Neural progenitor cell (in vitro differentiated cells): Measurements from ENCODE around the gene ENO2. TPM values are rescaled to one million over a fixed set of nuclear protein-coding genes. Genes with fewer than 3 reads are reported as not detected.
"Not testable (repeated sequence)": the region's sequence is repeated elsewhere in the genome, so short reads cannot be mapped to it uniquely, and the experiment has no call there.

Experiments
- DNase-seq: peaks from one replicate; pipeline ENCODE4 v3.0.0-alpha.2; 2016; ENCODE audit warnings: low spot score
- H2AFZ ChIP-seq: fragments of 200-600 bp; sonication (generic); replicated peaks from 2 replicates; pipeline ENCODE4 v1.6.1; 2016; ENCODE audit warnings: antibody characterized with exemption
- H3F3A ChIP-seq: fragments of 200-600 bp; sonication (generic); 2 replicates; pipeline ENCODE4 v1.6.1; 2016; ENCODE audit warnings: antibody characterized with exemption, low read depth
- H3K27ac ChIP-seq: fragments of 200-600 bp; sonication (generic); 2 replicates; pipeline ENCODE4 v1.5.1; 2016; ENCODE audit warnings: mild to moderate bottlenecking
- H3K27me3 ChIP-seq: fragments of 200-600 bp; sonication (generic); 2 replicates; pipeline ENCODE4 v1.6.1; 2016; ENCODE audit warnings: mild to moderate bottlenecking, moderate library complexity
- H3K36me3 ChIP-seq: fragments of 200-600 bp; sonication (generic); 2 replicates; pipeline ENCODE4 v1.5.1; 2016
- H3K4me1 ChIP-seq: fragments of 200-600 bp; sonication (generic); 2 replicates; pipeline ENCODE4 v1.6.1; 2016; ENCODE audit warnings: mixed run types
- H3K4me2 ChIP-seq: fragments of 200-600 bp; sonication (generic); 2 replicates; pipeline ENCODE4 v1.6.1; 2016
- H3K4me3 ChIP-seq: fragments of 200-600 bp; sonication (generic); 2 replicates; pipeline ENCODE4 v1.5.1; 2016
- H3K79me2 ChIP-seq: fragments of 200-600 bp; sonication (generic); 2 replicates; pipeline ENCODE4 v1.6.1; 2016; ENCODE audit warnings: low read depth
- H3K9ac ChIP-seq: fragments of 200-600 bp; sonication (generic); 2 replicates; pipeline ENCODE4 v1.6.1; 2016
- H3K9me3 ChIP-seq: fragments of 200-600 bp; sonication (generic); 2 replicates; pipeline ENCODE4 v1.5.1; 2016; ENCODE audit warnings: low read depth
- H4K20me1 ChIP-seq: fragments of 200-600 bp; sonication (generic); 2 replicates; pipeline ENCODE4 v1.6.1; 2016; ENCODE audit warnings: low read depth
- H3K27ac Mint-ChIP-seq: 3 replicates; pipeline ENCODE4 v1.8.0; 2021; ENCODE audit warnings: mixed read lengths
- H3K27me3 Mint-ChIP-seq: 2 replicates; pipeline ENCODE4 v1.8.0; 2022; ENCODE audit warnings: low read depth, mild to moderate bottlenecking, inconsistent platforms, moderate library complexity, mixed read lengths; ENCODE audit not compliant: insufficient read depth
- H3K36me3 Mint-ChIP-seq: 3 replicates; pipeline ENCODE4 v1.8.0; 2021; ENCODE audit warnings: mixed read lengths
- H3K4me1 Mint-ChIP-seq: 3 replicates; pipeline ENCODE4 v1.8.0; 2021; ENCODE audit warnings: mixed read lengths
- H3K4me3 Mint-ChIP-seq: 3 replicates; pipeline ENCODE4 v1.8.0; 2021; ENCODE audit warnings: mild to moderate bottlenecking, moderate library complexity, mixed read lengths
- H3K9me3 Mint-ChIP-seq: 3 replicates; pipeline ENCODE4 v1.8.0; 2020; ENCODE audit warnings: mixed read lengths
- CTCF ChIP-seq: fragments of 200-600 bp; sonication (generic); IDR thresholded peaks from 2 replicates; pipeline ENCODE4 v1.5.1; 2017; ENCODE audit warnings: antibody characterized with exemption, mild to moderate bottlenecking
- EZH2 ChIP-seq: fragments of 200-600 bp; sonication (generic); IDR thresholded peaks from 2 replicates; pipeline ENCODE4 v1.6.1; 2017; ENCODE audit warnings: antibody characterized with exemption, mild to moderate bottlenecking, moderate library complexity
- EZH2phosphoT487 ChIP-seq: fragments of 200-600 bp; sonication (generic); IDR thresholded peaks from 2 replicates; pipeline ENCODE4 v1.6.1; 2017; ENCODE audit warnings: antibody characterized with exemption
- total RNA-seq: library from RNA; depleted of rRNA; stranded (reverse); fragments of >200 nt; gene quantifications from 2 replicates; pipeline ENCODE4 v1.2.3, GENCODE V29; 2015; ENCODE audit warnings: low replicate concordance

Gene ENO2
- total RNA-seq, 1 donor from 2014 or later = 82.2 TPM

- no peaks in the 10 kb centered on the region for H3K9me3 Mint-ChIP-seq
- H3K27me3 Mint-ChIP-seq = peaks cover 17% of the 10 kb centered on the region
- H3K27ac ChIP-seq = peak overlapping the region; percentile 46
- peaks cover 63% of the 10 kb centered on the region for H3F3A ChIP-seq
- peaks cover 29% of the 10 kb centered on the region for H3K36me3 Mint-ChIP-seq
- DNase-seq = peak; percentile 95
- H3K4me2 ChIP-seq = peak overlapping the region; percentile 99
- peak overlapping the region; percentile 91 for H3K4me3 Mint-ChIP-seq
- no peaks in the 10 kb centered on the region for H3K9me3 ChIP-seq
- peaks cover 13% of the 10 kb centered on the region for H3K4me1 ChIP-seq
- H3K27ac Mint-ChIP-seq = no peak overlapping the region
- H3K27me3 ChIP-seq = no peaks in the 10 kb centered on the region
- no peaks in the 10 kb centered on the region for H3K36me3 ChIP-seq
- peak overlapping the region; percentile 62 for H3K9ac ChIP-seq
- TF ChIP-seq EZH2 (no peak), CTCF (peak; percentile 93)
- peaks cover 51% of the 10 kb centered on the region for H4K20me1 ChIP-seq
- peaks cover 39% of the 10 kb centered on the region for H3K4me1 Mint-ChIP-seq
- H2AFZ ChIP-seq = no peak overlapping the region
- peak overlapping the region; percentile 81 for H3K4me3 ChIP-seq
- peaks cover 51% of the 10 kb centered on the region for H3K79me2 ChIP-seq
Observed at GRCh38 chr12:6872073-6873048, 42.0 kb upstream of the ENO2 start.

GRCh38 chr12:6873094-6874014, 41.0 kb upstream of the ENO2 start, which contains the start of gene SPSB2:
Gene SPSB2, minus strand, starts transcription at chr12:6873303. Its CDS starts 402 bp downstream, at chr12:6872901.
- H3K36me3 ChIP-seq = no peaks in the 10 kb centered on the region
- peak; percentile 28 for TF ChIP-seq EZH2
- no peak for TF ChIP-seq EZH2phosphoT487
- peak within 1 kb of the TSS; percentile 91 for H3K4me3 Mint-ChIP-seq
- H3K27me3 ChIP-seq = no peaks in the 10 kb centered on the region
- peaks cover 16% of the 10 kb centered on the region for H3K27me3 Mint-ChIP-seq
- H3K9me3 ChIP-seq = no peaks in the 10 kb centered on the region
- DNase-seq = peak; percentile 100
- peak within 1 kb of the TSS; percentile 62 for H3K9ac ChIP-seq
- H3K79me2 ChIP-seq = peaks cover 41% of the 10 kb centered on the region
- peak within 1 kb of the TSS; percentile 46 for H3K27ac ChIP-seq
- H3F3A ChIP-seq = peaks cover 55% of the 10 kb centered on the region
- no peaks in the 10 kb centered on the region for H3K9me3 Mint-ChIP-seq
- H3K4me1 Mint-ChIP-seq = peaks cover 38% of the 10 kb centered on the region
- peak within 1 kb of the TSS; percentile 81 for H3K4me3 ChIP-seq
- H2AFZ ChIP-seq = peak within 1 kb of the TSS; percentile 38
- H4K20me1 ChIP-seq = peaks cover 42% of the 10 kb centered on the region
- peaks cover 29% of the 10 kb centered on the region for H3K36me3 Mint-ChIP-seq
- H3K27ac Mint-ChIP-seq = peak within 1 kb of the TSS; percentile 23
- peaks cover 13% of the 10 kb centered on the region for H3K4me1 ChIP-seq
- H3K4me2 ChIP-seq = peak within 1 kb of the TSS; percentile 99

GRCh38 chr12:6874015-6874368, 40.4 kb upstream of the ENO2 start:
- Histone ChIP-seq H3K4me3 (peak overlapping the region; percentile 81), H3K79me2 (peaks cover 35% of the 10 kb centered on the region), H2AFZ (peak overlapping the region; percentile 38), H3K4me1 (peaks cover 11% of the 10 kb centered on the region), H3F3A (peaks cover 49% of the 10 kb centered on the region), H4K20me1 (peaks cover 36% of the 10 kb centered on the region), H3K4me2 (peak overlapping the region; percentile 75)
- H3K9ac ChIP-seq, H3K9me3 Mint-ChIP-seq, H3K27ac ChIP-seq, H3K9me3 ChIP-seq, H3K27me3 ChIP-seq, DNase-seq, H3K36me3 ChIP-seq: not testable (repeated sequence)
- H3K27me3 Mint-ChIP-seq = peaks cover 11% of the 10 kb centered on the region
- peaks cover 32% of the 10 kb centered on the region for H3K4me1 Mint-ChIP-seq
- peaks cover 27% of the 10 kb centered on the region for H3K36me3 Mint-ChIP-seq
- peak overlapping the region; percentile 23 for H3K27ac Mint-ChIP-seq
- H3K4me3 Mint-ChIP-seq = peak overlapping the region; percentile 88

GRCh38 chr12:6879824-6880223, 34.6 kb upstream of the ENO2 start:
- not testable (repeated sequence) for H3F3A ChIP-seq, H3K9ac ChIP-seq, H3K27me3 ChIP-seq, H3K9me3 ChIP-seq, H2AFZ ChIP-seq, H3K36me3 ChIP-seq, H3K27me3 Mint-ChIP-seq, H4K20me1 ChIP-seq, H3K4me2 ChIP-seq, H3K27ac Mint-ChIP-seq, H3K27ac ChIP-seq, H3K4me1 Mint-ChIP-seq, H3K9me3 Mint-ChIP-seq, H3K4me3 Mint-ChIP-seq, H3K4me3 ChIP-seq, DNase-seq, H3K79me2 ChIP-seq, H3K4me1 ChIP-seq
- peaks cover 11% of the 10 kb centered on the region for H3K36me3 Mint-ChIP-seq
